H7 (cell line): ENCODE measurements around the gene CRYBG2. TPM values are rescaled to one million over a fixed set of nuclear protein-coding genes. Genes with fewer than 3 reads are reported as not detected.
A peak's percentile ranks its signal among the peaks of the same experiment; 100 is the strongest.
"Not testable (repeated sequence)": the region's sequence is repeated elsewhere in the genome, so short reads cannot be mapped to it uniquely, and the experiment has no call there.

Source experiments
- DNase-seq: peaks from one replicate; pipeline ENCODE4 v3.0.0; 2012
- H3K27me3 ChIP-seq: 2 replicates; pipeline ENCODE4 v1.6.0; 2011; ENCODE audit warnings: mild to moderate bottlenecking, low read length; ENCODE audit not compliant: control insufficient read depth, insufficient read depth
- H3K36me3 ChIP-seq: replicated peaks from 2 replicates; pipeline ENCODE4 v1.5.1; 2011; ENCODE audit warnings: low read length; ENCODE audit not compliant: control insufficient read depth, insufficient read depth
- H3K4me3 ChIP-seq: 2 replicates; pipeline ENCODE4 v1.5.1; 2011; ENCODE audit warnings: low read depth, mild to moderate bottlenecking, control low read depth, low read length, moderate library complexity; ENCODE audit not compliant: insufficient read depth
- total RNA-seq: library from RNA; depleted of rRNA; stranded (reverse); fragments of >200 nt; shearing (Covaris generic); gene quantifications from 2 replicates; pipeline ENCODE4 v1.2.3, GENCODE V29; 2014

The CRYBG2 gene
- total RNA-seq, 1 experiment from 2014 or later = 7.9 TPM

GRCh38 chr1:26307966-26308899 is 45.7 kb downstream of the CRYBG2 start:
- not testable (repeated sequence) for H3K27me3 ChIP-seq, H3K4me3 ChIP-seq, DNase-seq, H3K36me3 ChIP-seq

- Histone ChIP-seq H3K4me3 (no peak overlapping the region), H3K27me3 (no peaks in the 10 kb centered on the region), H3K36me3 (no peaks in the 10 kb centered on the region)
- no peak for DNase-seq
Observed at GRCh38 chr1:26307363-26307781, 46.6 kb downstream of the CRYBG2 start.

DNA sequence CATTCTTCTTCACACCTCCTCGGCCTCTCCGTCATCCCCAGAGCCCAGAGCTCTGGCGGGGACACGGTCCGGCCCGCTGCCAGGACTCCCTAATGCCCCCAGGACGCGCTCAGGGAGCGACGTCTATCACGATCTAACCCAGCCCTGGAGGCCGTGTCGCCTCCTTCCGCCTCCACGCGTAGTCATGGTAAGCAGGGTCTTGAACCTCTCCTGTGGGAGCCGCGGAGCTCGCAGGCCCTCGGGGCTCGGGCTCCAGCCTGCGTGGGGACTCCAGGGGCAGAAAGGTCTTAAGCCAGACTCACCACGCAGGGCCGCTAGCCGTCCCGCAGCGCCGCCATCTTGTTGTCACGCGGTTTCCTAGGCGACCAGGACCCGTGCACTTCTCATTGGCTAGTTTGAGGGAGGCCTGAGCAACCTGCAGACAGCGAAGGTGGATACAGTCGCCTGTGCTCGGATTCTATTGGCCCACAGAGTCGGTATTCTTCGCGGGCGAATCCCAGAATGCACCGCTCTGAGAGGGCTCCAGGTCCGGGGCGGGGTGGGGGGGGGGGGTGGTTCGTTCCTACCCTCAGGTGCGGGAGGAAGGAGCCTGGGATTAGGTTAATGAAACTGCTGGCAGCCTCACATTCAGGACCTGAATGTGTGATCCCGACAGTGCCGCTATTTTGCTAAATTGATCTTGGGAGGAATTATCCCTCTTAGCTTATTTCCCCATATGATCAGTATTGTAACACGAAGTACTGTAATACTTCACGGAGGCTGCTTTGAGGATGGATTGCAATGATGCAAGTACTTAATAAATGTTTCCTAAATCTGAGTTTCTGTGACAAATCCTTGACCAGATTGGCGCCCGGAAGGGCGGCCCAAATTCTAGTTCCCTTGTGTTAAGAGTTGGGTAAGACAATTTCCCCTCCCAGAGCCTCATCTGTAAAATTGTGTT is 47.4 kb downstream of the CRYBG2 start, which contains the start of gene UBXN11:
TSS of gene UBXN11 (minus strand) at position 347 of the 940 bp plus-strand sequence. CDS start 3,753 bp downstream, outside the sequence.
- DNase-seq = peak; percentile 99
- H3K27me3 ChIP-seq = no peaks in the 10 kb centered on the region
- peak within 1 kb of the TSS; percentile 57 for H3K4me3 ChIP-seq
- H3K36me3 ChIP-seq = no peaks in the 10 kb centered on the region

- Histone ChIP-seq H3K27me3 (no peaks in the 10 kb centered on the region), H3K4me3 (peak overlapping the region; percentile 57), H3K36me3 (no peaks in the 10 kb centered on the region)
- no peak for DNase-seq
Observed at GRCh38 chr1:26305667-26306289, 48.2 kb downstream of the CRYBG2 start.

- DNase-seq = peak; percentile 51
- Histone ChIP-seq H3K36me3 (no peaks in the 10 kb centered on the region), H3K4me3 (no peak overlapping the region), H3K27me3 (no peaks in the 10 kb centered on the region)
Observed at GRCh38 chr1:26302733-26303405, 51.1 kb downstream of the CRYBG2 start.

DNA sequence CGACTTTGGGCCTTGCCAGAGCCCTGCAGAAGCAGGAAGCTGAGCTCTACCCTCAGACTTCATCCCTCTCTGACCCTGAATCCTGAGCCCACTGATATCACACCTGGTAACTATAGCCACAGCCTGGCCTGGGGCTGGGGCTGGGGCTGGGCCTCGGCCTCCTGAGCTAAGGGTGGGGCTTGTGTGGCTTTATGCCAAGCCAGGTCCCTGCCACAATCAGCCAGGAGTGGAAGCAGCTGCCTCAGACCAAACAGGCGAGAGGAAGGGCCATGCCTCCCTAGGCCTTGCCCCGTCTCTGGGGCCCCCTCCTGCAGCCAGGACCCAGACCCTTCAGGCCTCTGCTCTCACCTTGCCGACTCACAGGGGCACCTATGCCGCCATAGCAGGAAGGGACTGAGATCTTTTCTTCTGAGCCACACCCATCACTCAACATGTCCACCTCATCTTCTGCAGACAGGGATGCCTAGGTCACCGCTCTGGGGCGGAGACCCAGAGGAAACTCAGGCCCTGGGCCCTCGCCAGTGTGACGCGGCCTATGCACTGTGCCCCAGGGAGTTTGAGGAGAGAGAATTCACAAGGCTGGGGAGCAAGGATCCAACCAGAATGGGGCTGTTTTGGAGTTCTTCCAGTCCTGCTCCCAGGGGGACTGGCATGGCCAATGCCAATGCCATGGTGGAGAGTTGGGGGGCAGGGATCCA is 53.2 kb downstream of the CRYBG2 start:
- Histone ChIP-seq H3K27me3 (no peaks in the 10 kb centered on the region), H3K4me3 (no peak overlapping the region), H3K36me3 (no peaks in the 10 kb centered on the region; the same call in 1 of the 2 replicates)
- DNase-seq = no peak

DNA sequence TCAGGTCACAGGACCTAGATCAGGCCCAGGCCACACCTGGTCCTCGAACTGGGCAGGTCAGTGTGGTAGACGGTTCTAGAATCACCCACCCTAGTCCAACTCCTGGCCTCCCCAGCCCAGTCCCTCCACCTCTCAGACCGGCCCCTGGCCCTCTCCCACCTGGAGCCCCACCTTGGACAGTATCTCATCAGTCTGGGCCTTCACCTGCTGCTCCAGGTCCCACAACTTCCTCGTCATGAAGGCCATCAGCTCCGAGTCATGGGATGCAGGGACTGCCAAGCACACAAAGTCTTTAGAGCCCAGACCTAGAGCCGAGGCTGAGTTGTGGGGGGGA is 56.2 kb downstream of the CRYBG2 start:
- no peak overlapping the region for H3K4me3 ChIP-seq
- no peaks in the 10 kb centered on the region; the same call in 1 of the 2 replicates for H3K36me3 ChIP-seq
- DNase-seq = no peak
- H3K27me3 ChIP-seq = no peaks in the 10 kb centered on the region

DNA sequence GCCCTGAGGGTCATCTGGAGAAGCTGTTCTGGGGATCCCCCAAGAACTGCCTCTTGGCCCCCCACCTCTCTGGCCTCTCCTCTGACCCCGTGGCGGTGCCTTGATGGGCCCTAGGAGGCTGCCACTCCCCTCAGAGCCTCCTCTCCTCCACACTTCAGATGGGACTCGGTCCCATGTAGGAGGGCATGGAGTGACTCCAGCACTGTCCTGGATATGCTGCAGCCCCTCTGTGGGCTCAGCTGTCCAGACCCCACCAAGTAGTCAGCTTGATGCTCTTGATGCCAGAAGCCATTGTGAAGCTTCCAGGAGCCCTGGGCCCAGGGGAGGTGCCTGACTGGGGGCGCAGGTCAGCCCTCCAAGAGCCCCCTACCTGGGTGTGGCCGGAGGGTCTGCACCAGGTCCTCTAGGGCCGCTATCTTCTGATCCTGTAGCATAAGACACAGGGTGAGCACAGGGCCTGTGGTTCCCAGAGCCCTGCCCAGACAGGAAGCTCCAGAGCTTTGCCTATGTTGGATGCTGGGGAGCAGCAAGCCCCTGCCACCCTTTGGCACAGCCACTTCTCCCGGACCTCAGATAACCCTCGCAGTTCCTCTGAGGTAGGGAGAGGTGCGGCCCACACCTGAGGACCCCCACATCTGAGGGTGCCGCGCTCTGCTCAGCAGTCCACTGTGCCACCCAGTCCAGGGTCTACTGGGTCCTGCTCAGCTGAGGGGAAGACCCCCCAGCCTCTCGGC is 56.7 kb downstream of the CRYBG2 start:
- no peaks in the 10 kb centered on the region for H3K27me3 ChIP-seq
- no peak overlapping the region for H3K4me3 ChIP-seq
- H3K36me3 ChIP-seq = no peaks in the 10 kb centered on the region; the same call in 1 of the 2 replicates
- DNase-seq = no peak

- H3K36me3 ChIP-seq = no peaks in the 10 kb centered on the region; the same call in 1 of the 2 replicates
- DNase-seq = no peak
- no peaks in the 10 kb centered on the region for H3K27me3 ChIP-seq
- H3K4me3 ChIP-seq = no peak overlapping the region
Observed at GRCh38 chr1:26296340-26297056, 57.4 kb downstream of the CRYBG2 start.

DNA sequence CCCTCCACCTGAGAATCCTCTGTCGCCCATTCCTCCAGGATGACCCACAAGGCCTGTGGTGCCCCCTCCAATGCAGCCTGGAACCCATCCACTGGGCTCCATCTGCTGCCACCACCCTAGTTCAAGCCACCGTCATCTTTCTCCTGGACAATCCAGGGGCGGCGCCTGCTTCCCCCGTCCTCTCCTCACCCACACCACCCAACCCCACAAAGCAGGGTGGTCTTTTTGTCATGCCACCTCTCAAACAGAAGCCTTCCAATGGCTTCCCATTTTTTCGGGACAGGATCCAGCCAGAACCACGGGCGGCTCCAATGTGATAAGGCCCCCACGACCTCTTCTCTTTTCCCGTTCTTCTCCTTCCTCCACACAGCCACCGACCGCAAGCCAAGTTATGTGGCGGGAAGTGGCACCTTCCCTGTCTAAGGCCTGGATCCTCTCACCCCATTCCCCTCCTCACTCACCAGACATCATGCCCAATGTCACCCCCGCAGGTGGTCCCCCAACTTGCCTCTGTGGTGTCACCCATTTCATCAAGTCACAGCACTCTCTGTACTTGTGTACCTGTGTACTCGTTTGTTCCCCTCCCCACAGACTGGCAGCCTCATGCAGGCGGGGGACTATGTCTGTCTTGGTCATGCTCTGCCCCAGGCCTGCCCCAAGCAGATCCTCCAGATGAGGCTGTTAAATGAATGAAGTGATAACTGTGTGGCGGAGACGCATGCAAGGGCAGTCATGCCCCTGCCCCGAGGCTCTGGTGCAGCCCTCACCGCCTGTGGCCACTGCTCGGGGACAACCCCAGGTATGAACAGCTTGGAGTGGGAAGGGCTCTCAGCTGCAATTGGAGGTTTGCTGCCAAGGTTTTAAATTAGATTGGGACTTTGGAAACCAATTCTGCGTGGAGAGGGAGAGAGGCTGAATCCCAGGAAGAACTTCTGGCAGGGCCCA is 58.5 kb downstream of the CRYBG2 start:
- Histone ChIP-seq H3K36me3 (no peaks in the 10 kb centered on the region; the same call in 1 of the 2 replicates), H3K27me3 (no peaks in the 10 kb centered on the region), H3K4me3 (no peak overlapping the region)
- DNase-seq = no peak

DNA sequence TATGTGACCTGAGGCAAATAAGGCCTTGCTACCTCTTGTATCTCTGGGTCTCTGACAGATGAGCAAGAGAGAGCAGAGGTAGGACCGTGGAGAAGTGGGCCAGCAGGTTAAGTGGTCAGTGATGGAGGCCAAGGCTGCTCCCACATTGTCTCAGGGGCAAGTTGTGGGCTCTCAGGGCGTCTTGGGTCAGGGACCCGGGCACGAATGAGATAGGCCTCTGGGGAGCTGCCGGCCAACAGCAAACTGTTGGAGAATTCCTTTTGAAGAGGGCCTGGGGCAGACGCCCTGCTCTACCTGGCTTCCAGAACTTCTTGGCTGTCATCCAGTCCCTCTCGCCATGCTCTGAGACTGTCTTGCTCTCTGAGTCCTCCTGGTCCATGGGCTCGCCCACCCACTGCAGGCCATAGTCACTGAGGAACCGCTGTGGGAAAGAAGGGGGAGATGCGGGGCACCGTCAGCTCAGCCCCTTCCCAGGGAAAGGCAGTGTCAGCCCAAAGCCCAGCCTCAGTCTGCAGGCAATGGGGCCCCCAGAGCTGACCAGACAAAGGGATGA is 59.9 kb downstream of the CRYBG2 start:
- Histone ChIP-seq H3K36me3 (no peaks in the 10 kb centered on the region; the same call in 1 of the 2 replicates), H3K27me3 (no peaks in the 10 kb centered on the region), H3K4me3 (no peak overlapping the region)
- no peak for DNase-seq
